NCI-H446 treated with DMSO at 0.1 percent for 48 hours (cell line): ENCODE data around the gene PFKFB3.

Experiments
- DNase-seq: peaks from one replicate; lab custom pipeline; 2025; lab: John Stamatoyannopoulos, UW

Gene PFKFB3

GRCh38 chr10:6220418-6221191, 17.9 kb downstream of the PFKFB3 start:
- DNase-seq: no peak

GRCh38 chr10:6221192-6221940, 18.6 kb downstream of the PFKFB3 start:
- DNase-seq: no peak

- DNase-seq: no peak
Observed at GRCh38 chr10:6221971-6222751, 19.4 kb downstream of the PFKFB3 start.

GRCh38 chr10:6222755-6223154, 20.0 kb downstream of the PFKFB3 start:
- DNase-seq: no peak

- no peak for DNase-seq
Observed at GRCh38 chr10:6223981-6224380, 21.2 kb downstream of the PFKFB3 start.

- no peak for DNase-seq
Observed at GRCh38 chr10:6224781-6225180, 22.0 kb downstream of the PFKFB3 start.

- no peak for DNase-seq
Observed at GRCh38 chr10:6225263-6225814, 22.6 kb downstream of the PFKFB3 start.

- DNase-seq: no peak
Observed at GRCh38 chr10:6226216-6226615, 23.5 kb downstream of the PFKFB3 start.

GRCh38 chr10:6227346-6227745, 24.6 kb downstream of the PFKFB3 start:
- no peak for DNase-seq

GRCh38 chr10:6228010-6228511, 25.3 kb downstream of the PFKFB3 start:
- DNase-seq: no peak

- DNase-seq: no peak
Observed at GRCh38 chr10:6228647-6229046, 25.9 kb downstream of the PFKFB3 start.

- no peak for DNase-seq
Observed at GRCh38 chr10:6229290-6229689, 26.6 kb downstream of the PFKFB3 start.

GRCh38 chr10:6229746-6230145, 27.0 kb downstream of the PFKFB3 start:
- no peak for DNase-seq

GRCh38 chr10:6230315-6230714, 27.6 kb downstream of the PFKFB3 start:
- DNase-seq: no peak

GRCh38 chr10:6231146-6231545, 28.4 kb downstream of the PFKFB3 start:
- no peak for DNase-seq

- no peak for DNase-seq
Observed at GRCh38 chr10:6231730-6232129, 29.0 kb downstream of the PFKFB3 start.

- DNase-seq: no peak
Observed at GRCh38 chr10:6232225-6232807, 29.6 kb downstream of the PFKFB3 start.

GRCh38 chr10:6232846-6233724, 30.4 kb downstream of the PFKFB3 start:
- no peak for DNase-seq

GRCh38 chr10:6233725-6234277, 31.1 kb downstream of the PFKFB3 start:
- DNase-seq: no peak

- DNase-seq: no peak
Observed at GRCh38 chr10:6234371-6234770, 31.6 kb downstream of the PFKFB3 start.
